GM12891 (cell line): ENCODE measurements around the gene SCN9A.

Experiments used
- DNase-seq: peaks from one replicate; pipeline ENCODE4 v3.0.0; 2011; ENCODE audit warnings: low spot score; ENCODE audit not compliant: insufficient read length
- FAIRE-seq: peaks from 2 replicates; lab custom pipeline; 2011; peaks lifted over from hg19 to GRCh38; lab: Jason Lieb, UNC
- PAX5 ChIP-seq: IDR thresholded peaks from 2 replicates; pipeline ENCODE4 v1.6.1; 2011; ENCODE audit warnings: low read length, moderate library complexity, mild to moderate bottlenecking; ENCODE audit not compliant: insufficient read depth, severe bottlenecking
- POLR2A ChIP-seq: IDR thresholded peaks from 2 replicates; pipeline ENCODE4 v1.6.1; 2011; ENCODE audit warnings: low read depth, low read length, control low read depth
- POLR2AphosphoS5 ChIP-seq: IDR thresholded peaks from 2 replicates; pipeline ENCODE4 v1.6.1; 2011; ENCODE audit warnings: low read depth, low read length, control low read depth
- POU2F2 ChIP-seq: IDR thresholded peaks from 2 replicates; pipeline ENCODE4 v1.6.1; 2011; ENCODE audit warnings: low read depth, mild to moderate bottlenecking, control low read depth, low read length, moderate library complexity
- SPI1 ChIP-seq: IDR thresholded peaks from 2 replicates; pipeline ENCODE4 v1.6.1; 2011; ENCODE audit warnings: low read depth, low read length, control low read depth
- TAF1 ChIP-seq: IDR thresholded peaks from 2 replicates; pipeline ENCODE4 v1.6.1; 2011; ENCODE audit warnings: low read depth, low read length, control low read depth

SCN9A gene

GRCh38 chr2:166184789-166185188 is 191.0 kb downstream of the SCN9A start:
- no peak for DNase-seq
- TF ChIP-seq POU2F2, result no peak
- TF ChIP-seq PAX5, result no peak
- no peak for TF ChIP-seq TAF1
- no peak for TF ChIP-seq POLR2A
- TF ChIP-seq POLR2AphosphoS5, result no peak
- no peak for TF ChIP-seq SPI1
- no peak for FAIRE-seq

DNA sequence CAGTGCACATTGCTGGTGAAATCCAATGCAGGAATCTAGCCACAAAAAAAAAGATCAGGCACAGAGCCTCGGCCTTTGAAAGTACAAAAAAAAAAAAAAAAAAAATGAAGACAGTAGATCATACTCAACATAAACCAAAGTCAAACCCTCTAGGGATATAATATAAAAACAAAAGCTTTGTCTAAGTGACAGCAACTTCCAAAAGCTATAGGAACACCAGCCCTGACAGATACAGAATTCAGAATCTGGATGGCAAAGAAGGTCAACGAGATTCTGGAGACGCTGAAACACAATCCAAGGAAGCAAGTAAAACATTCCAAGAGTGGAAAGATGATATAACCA is 194.0 kb downstream of the SCN9A start:
- no peak for FAIRE-seq
- DNase-seq, result no peak
- TF ChIP-seq SPI1, result no peak
- TF ChIP-seq POU2F2, result no peak
- no peak for TF ChIP-seq TAF1
- TF ChIP-seq POLR2A, result no peak
- no peak for TF ChIP-seq POLR2AphosphoS5
- no peak for TF ChIP-seq PAX5

- DNase-seq, result peak; percentile 17
- no peak for TF ChIP-seq TAF1
- no peak for TF ChIP-seq POLR2AphosphoS5
- no peak for TF ChIP-seq PAX5
- no peak for TF ChIP-seq POLR2A
- TF ChIP-seq POU2F2, result no peak
- no peak for TF ChIP-seq SPI1
Measured at GRCh38 chr2:166180951-166181812, 194.6 kb downstream of the SCN9A start.

GRCh38 chr2:166179201-166179600 is 196.5 kb downstream of the SCN9A start:
- no peak for FAIRE-seq
- DNase-seq, result no peak
- no peak for TF ChIP-seq POU2F2
- TF ChIP-seq TAF1, result no peak
- no peak for TF ChIP-seq SPI1
- no peak for TF ChIP-seq POLR2A
- no peak for TF ChIP-seq POLR2AphosphoS5
- TF ChIP-seq PAX5, result no peak

More at GRCh38 chr2:166180951-166181812, 194.6 kb downstream of the SCN9A start:
- FAIRE-seq, result no peak

GRCh38 chr2:166173263-166173662 is 202.5 kb downstream of the SCN9A start:
- FAIRE-seq (no peak), DNase-seq (no peak)
- TF ChIP-seq POLR2AphosphoS5, result no peak
- no peak for TF ChIP-seq TAF1
- TF ChIP-seq SPI1, result no peak
- TF ChIP-seq POU2F2, result no peak
- no peak for TF ChIP-seq PAX5
- no peak for TF ChIP-seq POLR2A

- no peak for FAIRE-seq
Measured at GRCh38 chr2:166171216-166171615, 204.5 kb downstream of the SCN9A start.

DNA sequence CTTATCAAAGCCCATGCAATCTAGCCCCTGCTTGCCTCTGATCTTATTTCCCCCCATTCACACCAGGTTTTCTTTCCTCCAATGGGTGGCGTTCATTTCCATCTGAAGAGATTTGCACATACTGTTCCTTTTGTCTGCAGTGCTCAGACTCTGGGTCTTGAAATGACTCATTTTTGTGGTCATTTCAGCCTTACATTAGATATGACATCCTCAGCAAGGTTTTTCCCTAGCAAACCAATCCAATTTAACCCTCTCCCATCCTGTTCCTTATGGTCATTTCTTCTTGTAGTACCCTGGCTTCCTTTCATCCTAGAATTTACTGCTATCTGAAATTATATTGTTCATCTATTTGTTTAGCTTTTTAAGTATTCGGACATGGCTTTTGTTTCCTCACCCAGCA is 205.4 kb downstream of the SCN9A start:
- DNase-seq (no peak), FAIRE-seq (no peak)
- no peak for TF ChIP-seq SPI1
- no peak for TF ChIP-seq POLR2AphosphoS5
- no peak for TF ChIP-seq TAF1
- no peak for TF ChIP-seq POU2F2
- TF ChIP-seq POLR2A, result no peak
- no peak for TF ChIP-seq PAX5

More at GRCh38 chr2:166171216-166171615, 204.5 kb downstream of the SCN9A start:
- no peak for TF ChIP-seq POLR2A
- no peak for TF ChIP-seq POU2F2
- TF ChIP-seq POLR2AphosphoS5, result no peak
- TF ChIP-seq PAX5, result no peak
- TF ChIP-seq TAF1, result no peak
- TF ChIP-seq SPI1, result no peak
- DNase-seq, result no peak

GRCh38 chr2:166167449-166167848 is 208.3 kb downstream of the SCN9A start:
- no peak for TF ChIP-seq POLR2AphosphoS5
- no peak for TF ChIP-seq TAF1
- no peak for TF ChIP-seq SPI1
- no peak for TF ChIP-seq POU2F2
- TF ChIP-seq PAX5, result no peak
- no peak for TF ChIP-seq POLR2A
- FAIRE-seq (no peak), DNase-seq (no peak)

DNA sequence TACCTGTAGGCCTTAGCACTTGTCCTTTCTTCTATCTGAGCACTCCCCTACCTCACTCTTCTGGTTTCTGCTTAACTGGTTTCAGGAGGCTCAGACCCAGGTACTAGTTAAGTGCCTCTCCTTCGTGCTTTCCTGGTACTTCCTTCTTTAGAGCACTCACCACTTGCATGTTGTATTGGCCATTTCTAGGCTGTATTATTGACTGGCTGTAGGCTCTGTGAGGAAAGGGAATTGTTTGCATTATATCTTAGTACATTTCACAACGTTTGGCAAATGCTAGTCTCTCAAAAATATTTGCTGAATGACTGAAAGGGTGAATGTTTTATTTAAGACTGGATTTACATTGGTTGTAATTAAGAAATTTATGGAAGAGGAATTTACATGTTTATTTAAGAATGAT is 212.0 kb downstream of the SCN9A start:
- TF ChIP-seq POU2F2, result no peak
- TF ChIP-seq PAX5, result no peak
- TF ChIP-seq TAF1, result no peak
- TF ChIP-seq POLR2A, result no peak
- TF ChIP-seq POLR2AphosphoS5, result no peak
- DNase-seq (no peak), FAIRE-seq (no peak)

- TF ChIP-seq SPI1 (no peak), TAF1 (no peak), PAX5 (no peak), POLR2AphosphoS5 (no peak), POU2F2 (no peak), POLR2A (no peak)
- FAIRE-seq (no peak), DNase-seq (no peak)
Measured at GRCh38 chr2:166158546-166158945, 217.2 kb downstream of the SCN9A start.
